ENCODE results near the gene C11orf87. TPM values are rescaled to one million over a fixed set of nuclear protein-coding genes. Genes with fewer than 3 reads are reported as not detected.

The C11orf87 gene
- not detected for total RNA-seq
- long read RNA-seq = 0 reads

DNA sequence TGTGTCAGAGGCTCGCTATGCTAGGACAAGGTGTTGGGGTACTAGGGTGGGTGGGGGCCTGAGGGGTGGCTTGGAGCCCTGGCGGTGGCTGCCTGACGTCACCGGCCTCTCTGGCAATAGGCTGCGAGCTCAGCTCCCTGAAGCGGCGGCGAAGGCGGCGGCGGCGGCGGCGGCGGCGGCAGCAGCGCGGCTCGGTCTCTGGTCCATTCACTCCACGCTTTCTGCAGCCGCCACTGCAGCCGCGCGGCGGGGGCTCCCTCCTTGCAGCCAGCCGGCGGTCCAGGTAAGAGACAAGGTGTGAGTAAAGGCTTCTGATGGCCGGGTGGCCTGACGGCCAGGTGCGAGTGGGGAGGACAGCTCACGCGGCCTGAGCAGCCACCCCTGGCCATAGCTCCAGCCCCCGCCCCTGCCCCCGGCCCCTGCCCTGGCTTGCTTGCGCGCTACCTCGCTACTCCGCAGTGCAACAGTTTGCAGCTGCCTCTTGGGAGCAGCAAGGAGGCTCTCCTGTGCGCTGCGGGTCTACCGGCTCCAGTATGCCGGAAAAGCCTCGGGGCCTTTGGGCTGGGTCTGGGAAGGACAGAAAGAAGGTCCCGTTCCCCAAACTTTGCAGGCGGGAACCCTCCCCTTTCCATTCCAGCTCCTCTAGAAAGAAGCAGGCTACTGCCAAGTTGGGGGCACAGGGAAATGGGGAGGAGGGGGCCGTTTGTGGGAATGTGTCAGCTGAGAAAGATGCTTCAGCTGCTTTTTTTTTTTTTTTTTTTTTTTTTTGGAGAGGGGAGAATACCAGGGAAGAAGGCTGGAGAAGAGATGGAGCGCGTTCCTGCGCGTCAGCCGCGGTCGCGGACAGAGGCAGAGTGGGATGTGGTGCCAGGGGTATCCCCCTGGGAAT, at the start of gene C11orf87:
Gene C11orf87, plus strand, starts transcription at position 210 of the 889 bp plus-strand sequence. CDS start 1,444 bp downstream, outside the sequence.
- no peak for ATAC-seq
- intact Hi-C loops (cut with DNase I, micrococcal nuclease) = no loop called here
- no peak for DNase-seq

DNA sequence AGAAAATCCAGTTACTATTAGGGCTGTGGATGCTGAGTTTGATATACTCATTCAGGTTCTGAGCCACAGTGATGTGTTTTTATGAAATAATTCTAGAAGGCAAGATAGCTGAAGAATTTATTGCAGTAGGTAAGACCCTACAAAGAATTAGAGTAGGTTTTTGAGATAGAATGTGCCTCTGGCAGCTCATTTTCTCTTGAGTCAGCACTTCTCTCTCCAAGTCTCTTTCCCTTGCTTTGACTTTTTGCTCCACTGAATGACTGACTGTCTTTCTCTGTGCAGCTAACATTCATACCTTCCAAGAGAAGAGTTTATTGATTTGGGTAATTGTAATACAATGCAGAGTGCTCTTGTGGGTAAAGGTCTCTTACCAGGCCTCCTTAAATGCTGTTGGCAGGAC, 48.0 kb upstream of the C11orf87 start:
- ATAC-seq = no peak
- intact Hi-C loops (cut with DNase I, micrococcal nuclease) = no loop called here

DNA sequence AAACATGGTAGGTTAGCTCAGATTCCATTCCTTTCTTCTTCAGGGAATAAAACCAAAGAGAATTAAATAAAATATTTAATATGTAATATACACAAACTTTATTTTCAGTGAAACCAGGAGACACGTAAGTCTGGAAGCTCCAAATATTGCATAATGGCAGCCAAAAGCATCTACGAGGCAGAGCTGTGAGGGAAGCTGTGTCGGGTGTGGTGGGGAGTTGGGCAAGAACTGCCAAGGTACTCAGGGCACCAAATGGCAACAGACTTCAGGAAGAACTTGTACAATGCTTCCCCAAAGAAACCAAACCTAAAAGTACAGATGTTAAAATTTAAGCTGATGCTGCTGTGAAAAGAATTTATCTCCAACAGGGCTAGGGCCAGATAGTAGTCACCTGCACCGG, 47.5 kb upstream of the C11orf87 start:
- intact Hi-C loops (cut with DNase I, micrococcal nuclease) = no loop called here
- ATAC-seq = no peak
- DNase-seq = no peak

More for the DNA sequence above, 48.0 kb upstream of the C11orf87 start:
- no peak for DNase-seq

DNA sequence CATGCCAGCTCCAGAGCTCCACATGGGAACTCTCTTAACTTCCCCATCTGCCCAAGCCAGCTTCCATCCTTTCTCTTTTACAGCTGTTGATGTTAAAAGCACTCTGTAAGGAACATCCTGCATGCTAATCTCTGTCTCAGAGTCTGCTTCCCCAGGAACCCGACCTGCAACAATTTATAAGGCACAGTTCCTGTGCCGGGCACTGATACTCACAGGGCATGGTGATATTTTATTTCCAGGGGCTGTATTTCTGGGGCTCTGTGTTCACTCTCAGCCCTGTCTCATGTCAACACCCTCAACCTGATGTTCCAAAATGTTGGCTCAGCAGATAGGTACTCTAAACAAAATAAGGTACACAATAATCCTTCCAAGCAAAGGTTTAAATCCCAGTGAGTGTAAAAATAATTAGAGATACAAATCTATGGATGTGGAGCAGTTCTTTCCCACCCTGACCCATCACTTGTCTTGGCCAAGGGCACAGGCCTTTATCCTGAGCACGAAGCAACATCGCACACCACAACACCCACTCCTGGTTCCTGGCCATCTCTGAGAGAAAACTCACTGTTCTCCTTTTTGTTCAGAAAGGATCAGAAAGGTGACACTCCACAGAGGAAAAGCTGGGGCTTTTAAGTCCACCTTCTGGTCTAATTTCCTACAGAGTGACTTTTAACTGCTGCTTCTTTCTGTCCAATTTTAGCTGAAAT, 44.8 kb upstream of the C11orf87 start:
- ATAC-seq = no peak
- DNase-seq = no peak
- intact Hi-C loops (cut with DNase I, micrococcal nuclease) = no loop called here

DNA sequence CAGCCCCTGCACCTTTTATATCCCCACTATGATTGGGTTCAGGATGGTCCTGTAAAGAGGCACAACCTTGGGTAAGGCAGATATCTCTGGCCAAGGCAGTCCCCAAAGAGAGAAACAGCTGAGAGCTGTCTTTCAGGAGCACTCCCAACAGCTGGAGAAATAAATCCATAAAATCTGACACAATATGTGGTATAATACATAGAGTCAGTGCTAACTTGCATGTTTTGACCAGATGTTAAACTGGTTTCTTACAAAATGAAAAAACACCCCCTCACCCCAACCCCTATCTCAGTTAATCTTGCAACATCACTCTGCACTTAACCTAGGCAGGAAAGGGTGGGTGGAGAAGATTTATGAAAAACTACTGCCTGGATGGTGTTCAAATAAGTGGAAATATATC, 44.0 kb upstream of the C11orf87 start:
- no peak for DNase-seq
- intact Hi-C loops (cut with DNase I, micrococcal nuclease) = no loop called here
- no peak for ATAC-seq

DNA sequence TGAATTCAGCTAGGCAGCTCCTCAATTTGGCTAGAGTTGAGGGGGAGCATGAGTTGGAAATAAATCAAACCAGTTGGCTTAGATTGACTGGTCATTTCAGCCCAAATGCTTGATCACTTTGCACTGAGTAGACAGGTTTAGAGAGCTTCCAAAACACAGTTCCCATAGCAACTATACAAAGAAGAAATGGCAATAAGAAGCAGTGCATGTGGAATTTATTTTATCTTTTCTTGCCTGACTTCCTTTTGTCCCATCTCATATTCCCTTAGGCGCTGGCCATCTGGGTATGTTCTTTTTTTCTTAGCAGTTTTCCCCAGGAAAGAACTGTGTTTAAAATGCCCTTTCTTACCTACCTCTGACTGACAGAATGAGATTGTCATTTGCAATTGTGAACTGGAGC, 38.7 kb upstream of the C11orf87 start:
- intact Hi-C loops (cut with DNase I, micrococcal nuclease) = no loop called here
- ATAC-seq (no peak), DNase-seq (no peak)

DNA sequence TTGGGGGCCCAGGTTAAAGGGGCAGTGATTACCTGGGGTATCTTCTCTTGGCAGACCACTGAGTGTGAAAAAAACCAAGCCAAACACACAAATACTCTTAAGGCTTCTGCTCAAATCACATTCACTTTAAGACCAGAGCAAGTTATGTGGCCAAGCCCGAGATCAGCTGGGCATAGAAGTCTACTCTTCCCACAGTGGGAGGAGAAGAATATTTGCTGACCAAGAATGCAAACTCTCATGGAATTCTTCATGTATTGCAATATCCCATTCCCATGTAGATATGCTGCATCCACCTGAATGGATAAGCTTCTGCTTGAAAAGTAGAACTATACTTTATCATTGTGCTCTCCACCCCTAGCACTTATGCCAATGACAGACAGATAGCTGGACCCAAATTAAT, 37.1 kb upstream of the C11orf87 start:
- DNase-seq = no peak
- intact Hi-C loops (cut with DNase I, micrococcal nuclease) = no loop called here
- ATAC-seq = no peak

DNA sequence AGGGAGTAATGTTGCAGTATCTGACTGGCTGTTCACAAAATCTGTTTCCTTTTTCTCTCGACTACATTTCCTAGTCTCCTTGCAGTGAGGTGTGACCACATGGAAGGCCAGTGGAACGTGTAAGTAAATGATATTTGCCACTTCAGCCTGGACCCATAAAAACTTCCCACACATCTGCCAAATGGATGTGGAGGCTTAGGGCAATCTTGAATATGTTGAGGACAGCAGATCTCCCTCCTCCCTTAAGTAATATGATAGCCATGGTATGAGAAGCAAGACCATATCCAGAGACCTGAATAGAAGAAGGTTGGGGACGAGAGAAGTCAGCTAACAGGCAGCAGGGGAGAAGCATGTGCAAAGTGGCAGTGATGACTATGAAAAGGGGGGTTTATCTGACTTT, 33.0 kb upstream of the C11orf87 start:
- no peak for ATAC-seq
- DNase-seq = no peak
- intact Hi-C loops (cut with DNase I, micrococcal nuclease) = no loop called here

DNA sequence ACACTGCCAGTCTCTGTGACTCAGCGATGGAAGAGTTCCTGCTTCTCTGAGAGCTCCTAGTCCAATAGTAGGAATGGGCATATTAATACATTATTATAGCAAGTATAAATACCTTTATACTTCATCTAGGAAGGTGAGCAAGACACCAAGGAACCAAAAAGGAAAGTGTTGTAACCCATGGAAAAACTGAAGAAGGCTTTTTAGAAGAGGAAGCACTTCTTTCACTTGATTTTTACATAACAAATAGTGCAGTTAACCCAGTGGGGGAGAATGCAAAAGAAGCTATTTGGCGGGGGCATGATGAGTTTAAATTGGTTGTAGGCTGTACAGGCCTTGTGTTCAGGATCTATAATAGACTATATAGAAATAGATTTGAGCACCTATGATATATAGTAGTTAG, 31.2 kb upstream of the C11orf87 start:
- ATAC-seq (no peak), DNase-seq (no peak)
- intact Hi-C loops (cut with DNase I, micrococcal nuclease) = no loop called here

DNA sequence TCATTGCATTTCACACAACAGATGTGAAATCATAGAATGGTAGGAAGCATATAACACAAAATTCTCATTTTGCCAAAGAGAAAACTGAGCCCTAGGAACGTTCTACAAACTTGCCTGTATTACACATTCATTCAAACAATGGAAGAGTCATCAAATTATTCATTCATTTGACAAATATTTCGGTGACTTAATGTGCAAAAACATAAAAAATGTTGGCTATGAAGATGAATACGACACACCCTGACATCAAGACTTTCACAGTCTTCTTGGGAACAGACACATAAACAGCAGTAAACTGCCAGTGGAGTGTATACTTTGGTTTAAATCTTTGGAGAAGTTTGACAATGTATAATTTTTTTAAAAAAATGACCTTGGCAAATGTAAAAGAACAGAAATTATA, 20.4 kb upstream of the C11orf87 start:
- ATAC-seq (no peak), DNase-seq (no peak)
- intact Hi-C loops (cut with DNase I, micrococcal nuclease) = no loop called here

DNA sequence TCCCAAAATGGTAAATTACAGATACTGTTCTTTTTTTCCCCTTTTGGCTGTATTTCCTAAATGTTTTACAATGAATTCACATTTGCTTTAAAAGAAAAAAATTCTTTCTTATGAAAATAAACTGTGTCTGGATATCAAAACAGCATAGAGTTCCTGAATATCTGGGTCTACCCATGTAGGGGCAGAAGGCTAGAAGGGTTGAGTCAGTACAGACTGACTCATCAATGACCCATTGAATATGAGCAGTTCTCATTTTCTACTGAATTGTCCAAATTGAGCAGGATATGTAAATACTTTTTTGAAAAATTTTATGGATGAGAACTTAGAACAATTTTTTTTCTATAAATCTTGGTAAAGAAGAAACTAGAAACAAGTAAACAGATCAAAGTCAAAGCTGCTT, 16.3 kb upstream of the C11orf87 start:
- ATAC-seq (no peak), DNase-seq (no peak)
- intact Hi-C loops (cut with DNase I, micrococcal nuclease) = no loop called here

DNA sequence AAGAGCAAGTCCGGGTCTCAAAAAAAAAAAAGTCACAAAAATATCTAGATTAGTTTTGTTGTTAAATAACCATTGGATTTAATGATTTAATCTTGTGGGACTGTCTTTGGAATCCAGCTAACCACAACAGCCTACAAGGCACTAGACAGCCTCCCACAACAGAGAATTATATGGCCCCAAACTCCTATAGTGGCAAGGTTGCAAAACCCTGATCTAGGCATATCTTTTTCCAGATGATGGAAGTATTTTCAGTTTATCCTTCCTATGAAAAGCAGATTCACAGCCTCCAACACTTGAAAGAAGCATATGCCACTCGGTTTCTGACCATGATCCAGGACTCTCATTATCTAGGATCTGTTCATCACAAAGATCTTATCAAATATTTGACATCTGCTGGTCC, 5.4 kb upstream of the C11orf87 start:
- DNase-seq = no peak
- ATAC-seq = no peak
- intact Hi-C loops (cut with DNase I, micrococcal nuclease) = no loop called here

DNA sequence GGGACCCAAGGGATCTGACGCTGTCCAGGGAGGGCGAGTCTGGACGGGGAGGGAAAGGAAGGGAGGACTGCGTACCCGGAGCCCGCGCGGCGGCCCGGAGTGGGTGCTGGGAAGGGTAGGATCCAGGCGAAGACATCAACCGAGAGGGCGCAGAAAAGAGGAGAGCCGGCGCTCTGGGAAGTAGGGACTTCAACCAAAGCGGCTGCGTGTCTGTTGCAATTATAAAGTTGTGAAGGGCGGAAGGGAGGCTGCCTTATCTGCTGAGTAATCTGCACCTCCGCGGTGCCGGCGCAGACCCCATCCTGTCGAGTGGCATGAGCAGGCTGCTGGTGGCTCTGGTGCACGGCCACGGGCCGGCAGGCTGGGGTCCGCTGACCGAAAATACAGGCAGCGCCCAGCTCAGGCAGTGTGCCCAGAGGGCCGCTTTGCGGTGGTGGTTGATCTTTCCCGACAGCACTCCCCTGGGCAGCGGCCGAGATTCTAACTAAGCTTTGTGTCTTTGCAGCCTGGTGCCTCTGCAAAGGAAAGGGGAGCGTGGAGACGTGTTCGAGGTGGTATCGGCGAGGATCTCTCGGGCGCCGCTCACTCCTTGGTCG, 978 bp downstream of the C11orf87 start:
- no peak for ATAC-seq
- DNase-seq = no peak
- intact Hi-C loops (cut with DNase I, micrococcal nuclease) = no loop called here

DNA sequence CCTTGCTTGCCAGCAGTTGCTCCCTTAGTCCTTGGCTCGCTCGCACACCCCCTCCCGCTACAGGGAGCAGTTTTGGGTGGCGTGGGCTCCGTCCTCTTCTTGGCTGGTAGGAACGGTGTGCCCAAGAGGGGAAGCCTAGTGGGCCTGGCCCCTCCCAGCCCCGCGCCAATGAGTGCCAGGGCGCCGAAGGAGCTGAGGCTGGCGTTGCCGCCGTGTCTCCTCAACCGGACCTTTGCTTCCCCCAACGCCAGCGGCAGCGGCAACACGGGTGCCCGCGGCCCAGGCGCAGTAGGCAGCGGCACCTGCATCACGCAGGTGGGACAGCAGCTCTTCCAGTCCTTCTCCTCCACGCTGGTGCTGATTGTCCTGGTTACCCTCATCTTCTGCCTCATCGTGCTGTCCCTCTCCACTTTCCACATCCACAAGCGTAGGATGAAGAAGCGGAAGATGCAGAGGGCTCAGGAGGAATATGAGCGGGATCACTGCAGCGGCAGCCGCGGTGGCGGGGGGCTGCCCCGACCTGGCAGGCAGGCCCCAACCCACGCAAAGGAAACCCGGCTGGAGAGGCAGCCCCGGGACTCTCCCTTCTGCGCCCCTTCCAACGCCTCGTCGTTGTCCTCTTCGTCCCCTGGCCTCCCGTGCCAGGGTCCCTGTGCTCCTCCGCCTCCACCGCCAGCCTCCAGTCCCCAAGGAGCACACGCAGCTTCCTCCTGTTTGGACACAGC, 1.6 kb downstream of the C11orf87 start:
- DNase-seq = no peak
- no peak for ATAC-seq
- intact Hi-C loops (cut with DNase I, micrococcal nuclease) = no loop called here

DNA sequence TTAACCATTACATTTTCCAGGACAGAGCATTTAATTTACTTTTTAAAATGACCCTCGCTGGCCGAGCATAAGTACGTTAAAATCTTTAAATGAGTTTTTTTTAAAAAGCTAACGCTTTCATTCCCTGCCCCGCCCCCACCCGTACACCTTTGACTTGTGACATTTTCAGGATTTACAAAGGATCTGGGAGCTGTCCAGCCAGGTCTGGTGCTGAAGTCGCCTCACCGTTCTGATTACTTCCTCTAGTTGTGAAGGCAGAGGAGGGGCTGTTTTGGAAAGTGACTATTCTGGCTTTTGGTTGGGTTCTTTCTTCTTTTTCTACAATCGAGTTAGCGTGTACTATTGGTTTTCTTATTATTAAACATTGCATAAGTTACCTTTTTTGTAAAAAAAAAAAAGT, 2.9 kb downstream of the C11orf87 start:
- DNase-seq = peak in 1 of 2 donors; percentile 16
- intact Hi-C loops (cut with DNase I, micrococcal nuclease) = no loop called here
- no peak for ATAC-seq

DNA sequence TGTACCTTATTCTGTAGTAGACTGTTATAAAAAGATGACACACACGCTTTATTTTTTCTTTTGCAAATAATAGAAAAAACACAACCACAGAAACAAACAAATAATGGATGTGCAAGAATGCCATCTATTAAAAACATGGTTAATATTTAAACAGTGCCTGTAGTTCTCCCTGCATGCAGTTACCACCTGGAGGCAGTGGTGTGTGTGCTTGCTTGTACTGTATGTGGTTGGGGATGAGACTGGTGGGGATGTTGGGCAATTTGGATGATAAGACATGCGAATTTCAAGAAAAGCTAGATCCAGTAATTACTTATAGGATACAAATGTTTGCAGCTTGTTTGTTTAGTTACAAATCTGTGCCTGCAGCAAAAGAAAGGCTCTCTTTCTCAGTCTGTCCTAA, 3.6 kb downstream of the C11orf87 start:
- DNase-seq (no peak), ATAC-seq (no peak)
- intact Hi-C loops (cut with DNase I, micrococcal nuclease) = no loop called here

DNA sequence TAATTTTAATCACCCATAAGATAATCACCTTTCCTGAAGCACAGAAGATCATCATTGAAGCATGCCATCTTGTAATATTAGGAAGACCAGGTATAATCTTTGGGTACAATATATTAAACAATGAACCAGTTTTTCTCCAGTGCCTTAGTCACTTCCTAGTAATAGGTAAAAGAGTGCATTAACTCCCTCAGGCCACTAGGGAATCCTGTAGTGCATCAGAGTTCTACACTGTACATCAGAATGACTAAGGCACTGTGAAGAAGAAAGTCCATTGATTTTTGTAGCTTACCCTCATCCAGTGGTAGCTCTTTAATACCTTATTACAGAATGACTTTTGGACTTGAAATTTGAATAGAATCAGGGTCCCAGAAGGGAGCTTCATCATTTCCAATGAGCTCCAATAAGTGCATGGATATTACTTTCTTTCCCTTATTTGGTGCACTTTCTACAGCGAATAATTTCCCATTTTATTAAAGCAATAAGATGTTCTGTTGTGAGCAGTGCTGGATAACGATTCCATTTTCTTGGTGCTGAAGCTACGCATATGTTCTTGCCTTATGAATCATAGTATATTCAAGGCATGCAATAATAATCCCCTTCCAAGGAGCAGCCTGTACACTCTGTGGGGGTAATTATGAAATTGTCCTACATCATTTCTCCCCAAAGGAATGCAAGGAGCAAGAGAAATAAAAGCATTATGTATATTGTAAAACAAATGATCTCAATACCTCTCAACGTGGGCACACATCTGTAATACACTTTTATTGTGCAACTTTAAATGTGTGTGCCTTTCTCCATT, 4.7 kb downstream of the C11orf87 start:
- intact Hi-C loops (cut with DNase I, micrococcal nuclease) = no loop called here
- no peak for ATAC-seq
- DNase-seq = no peak

DNA sequence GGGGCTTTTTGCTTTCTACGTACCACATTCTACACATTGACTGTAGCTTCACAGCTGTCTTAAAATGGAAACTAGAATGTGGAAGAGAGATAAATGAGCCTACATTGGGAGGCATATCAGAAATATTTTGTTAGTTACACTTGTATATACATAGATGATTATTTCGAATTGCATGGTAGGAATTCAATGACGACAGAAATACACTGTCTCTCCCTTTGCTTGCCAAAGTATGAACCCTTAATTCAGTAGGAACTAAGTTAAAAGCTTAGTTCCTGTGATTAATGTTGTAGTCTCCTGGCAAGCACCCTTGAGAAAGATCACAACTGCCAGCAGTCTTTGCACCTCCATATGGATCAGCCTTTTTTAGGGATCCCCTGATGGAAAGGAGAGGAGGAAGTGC, 10.1 kb downstream of the C11orf87 start:
- intact Hi-C loops (cut with DNase I, micrococcal nuclease) = no loop called here
- ATAC-seq (no peak), DNase-seq (no peak)

Data from left colon (tissue), 2 donors.